ENCODE data around the gene BTG4. TPM values are rescaled to one million over a fixed set of nuclear protein-coding genes. Genes with fewer than 3 reads are reported as not detected.

Gene BTG4
- total RNA-seq, 1 experiment from 2014 or later: not detected

- TF ChIP-seq SMAD4 (CRISPR knock-in tag; IDR thresholded peaks at IDR 0.05): no peak
Measured at GRCh38 chr11:111476366-111476765, 35.8 kb downstream of the BTG4 start (continued).

- Mint-ChIP-seq H3K36me3 (no peaks in the 10 kb centered on the region), H3K9me3 (peaks cover 4% of the 10 kb centered on the region), H3K27me3 (ENCODE audit: low read depth) (no peaks in the 10 kb centered on the region; the same call in 1 of the 2 replicates), H3K27ac (no peak overlapping the region), H3K4me1 (no peaks in the 10 kb centered on the region), H3K4me3 (no peak overlapping the region)
- no peak for TF ChIP-seq ATF6 (CRISPR knock-in tag; IDR thresholded peaks at IDR 0.05)
- TF ChIP-seq ETV6 (CRISPR knock-in tag; IDR thresholded peaks at IDR 0.05): no peak
- ChIA-PET POLR2A (no interaction called here), CTCF (no interaction called here)
- DNase-seq (ENCODE audit: low spot score) (no peak), ATAC-seq (no peak)
Measured at GRCh38 chr11:111474432-111474831, 37.8 kb downstream of the BTG4 start.

- Mint-ChIP-seq H3K4me3 (no peak overlapping the region), H3K27me3 (ENCODE audit: low read depth) (no peaks in the 10 kb centered on the region), H3K36me3 (no peaks in the 10 kb centered on the region), H3K9me3 (peaks cover 4% of the 10 kb centered on the region), H3K27ac (no peak overlapping the region), H3K4me1 (no peaks in the 10 kb centered on the region)
- CTCF ChIA-PET: no interaction called here
- no peak for DNase-seq (ENCODE audit: low spot score)
- no peak for ATAC-seq
- no peak for TF ChIP-seq HMGA2 (CRISPR knock-in tag; IDR thresholded peaks at IDR 0.05)
- no peak for TF ChIP-seq ELF4 (CRISPR knock-in tag; IDR thresholded peaks at IDR 0.05; ENCODE audit: low read depth)
- no peak for TF ChIP-seq ZNF219 (CRISPR knock-in tag; IDR thresholded peaks at IDR 0.05; ENCODE audit: borderline replicate concordance)
- POLR2A ChIA-PET: no interaction called here
Measured at GRCh38 chr11:111472228-111472627, 40.0 kb downstream of the BTG4 start.

GRCh38 chr11:111469200-111469599, 43.0 kb downstream of the BTG4 start:
- ChIA-PET POLR2A (no interaction called here), CTCF (no interaction called here)
- Mint-ChIP-seq H3K27ac (no peak overlapping the region), H3K4me1 (no peaks in the 10 kb centered on the region), H3K27me3 (ENCODE audit: low read depth) (no peaks in the 10 kb centered on the region), H3K36me3 (no peaks in the 10 kb centered on the region), H3K4me3 (no peak overlapping the region), H3K9me3 (no peaks in the 10 kb centered on the region; the same call in 1 of the 2 replicates)
- DNase-seq (ENCODE audit: low spot score): no peak
- ATAC-seq: no peak
- TF ChIP-seq HMGXB4 (CRISPR knock-in tag; IDR thresholded peaks at IDR 0.05) (no peak), CDX4 (CRISPR knock-in tag; IDR thresholded peaks at IDR 0.05; ENCODE audit: borderline replicate concordance) (no peak), NR2C2 (CRISPR knock-in tag; IDR thresholded peaks at IDR 0.05) (no peak), KAT7 (CRISPR knock-in tag; IDR thresholded peaks at IDR 0.05; ENCODE audit: borderline replicate concordance) (no peak), ESRRA (CRISPR knock-in tag; IDR thresholded peaks at IDR 0.05; ENCODE audit: borderline replicate concordance) (no peak), RORB (CRISPR knock-in tag; IDR thresholded peaks at IDR 0.05) (no peak), ATF1 (CRISPR knock-in tag; IDR thresholded peaks at IDR 0.05) (no peak), ZNF416 (CRISPR knock-in tag; IDR thresholded peaks at IDR 0.05) (no peak), CREM (CRISPR knock-in tag; IDR thresholded peaks at IDR 0.05) (no peak)

- ChIA-PET CTCF (interaction anchor here (1.5 kb wide), 1 partner anchor 11 kb away, joined by 4 read pairs; no protein-coding TSS in a partner anchor), POLR2A (no interaction called here)
- H3K36me3 Mint-ChIP-seq: no peaks in the 10 kb centered on the region
Measured at GRCh38 chr11:111466615-111467014, 45.6 kb downstream of the BTG4 start.

More at GRCh38 chr11:111466615-111467014, 45.6 kb downstream of the BTG4 start:
- TF ChIP-seq ZMAT4 (CRISPR knock-in tag; IDR thresholded peaks at IDR 0.05) (no peak), ZNF512 (CRISPR knock-in tag; IDR thresholded peaks at IDR 0.05; ENCODE audit: borderline replicate concordance) (no peak), FOXJ3 (CRISPR knock-in tag; IDR thresholded peaks at IDR 0.05; ENCODE audit: borderline replicate concordance) (no peak), SMAD3 (CRISPR knock-in tag; IDR thresholded peaks at IDR 0.05; ENCODE audit: borderline replicate concordance) (no peak), E2F5 (CRISPR knock-in tag; IDR thresholded peaks at IDR 0.05) (no peak), OVOL2 (CRISPR knock-in tag; IDR thresholded peaks at IDR 0.05; ENCODE audit: borderline replicate concordance) (no peak)
- ATAC-seq: no peak
- no peaks in the 10 kb centered on the region for H3K4me1 Mint-ChIP-seq
- no peaks in the 10 kb centered on the region for H3K9me3 Mint-ChIP-seq
- H3K4me3 Mint-ChIP-seq: no peak overlapping the region
- H3K27ac Mint-ChIP-seq: no peak overlapping the region
- DNase-seq (ENCODE audit: low spot score): no peak
- no peaks in the 10 kb centered on the region; the same call in 1 of the 2 replicates for H3K27me3 Mint-ChIP-seq (ENCODE audit: low read depth)
